BJ (cell line): ENCODE results near the gene EEF1A2. TPM values are rescaled to one million over a fixed set of nuclear protein-coding genes. Genes with fewer than 3 reads are reported as not detected.

Experiments used
- CTCF ChIA-PET: fragments of 350-600 bp; formaldehyde crosslinking; extraction: SDS; loops from one replicate; lab custom pipeline; 2021; ENCODE audit warnings: antibody characterized with exemption, inconsistent platforms; lab: Yijun Ruan, JAX
- POLR2A ChIA-PET: fragments of 300-600 bp; sonication (Branson Sonifier 250); formaldehyde crosslinking; extraction: SDS; loops from one replicate; lab custom pipeline; 2021; ENCODE audit warnings: antibody characterized with exemption; lab: Charles Lee
- DNase-seq: peaks from one replicate; pipeline ENCODE4 v3.0.0-alpha.2; 2011; ENCODE audit warnings: low read depth
- H3K27me3 ChIP-seq: 2 replicates; pipeline ENCODE4 v1.6.0; 2011; ENCODE audit warnings: low read length; ENCODE audit not compliant: control insufficient read depth, insufficient read depth
- H3K36me3 ChIP-seq: 2 replicates; pipeline ENCODE4 v1.5.1; 2011; ENCODE audit warnings: low read length; ENCODE audit not compliant: control insufficient read depth, insufficient read depth
- H3K4me3 ChIP-seq: 2 replicates; pipeline ENCODE4 v1.5.1; 2011; ENCODE audit warnings: low read depth, mild to moderate bottlenecking, control low read depth, low read length
- polyA plus RNA-seq: library from polyadenylated mRNA; depleted of rRNA; stranded (reverse); fragments of >200 nt; gene quantifications from 2 replicates; pipeline ENCODE4 v1.2.3, GENCODE V29; 2011
- TF ChIP-seq, protein P1 (sequence below): IDR thresholded peaks from 2 replicates; pipeline ENCODE4 v1.5.1; 2011; ENCODE audit warnings: low read depth, mild to moderate bottlenecking, control low read depth, inconsistent platforms, low read length, moderate library complexity; ENCODE audit not compliant: insufficient read depth

The EEF1A2 gene
- polyA plus RNA-seq, 1 experiment: 9.4 TPM

- peaks cover 13% of the 10 kb centered on the region for H3K36me3 ChIP-seq
- H3K27me3 ChIP-seq: no peaks in the 10 kb centered on the region
- ChIA-PET POLR2A (no interaction called here), CTCF (interaction anchor here (0.6 to 2.6 kb wide), 4 partner anchors 8 to 159 kb away, joined by 3 to 10 read pairs (median 6); partner anchors contain the start of gene PTK6)
- H3K4me3 ChIP-seq: no peak overlapping the region
- TF ChIP-seq, protein P1, sequence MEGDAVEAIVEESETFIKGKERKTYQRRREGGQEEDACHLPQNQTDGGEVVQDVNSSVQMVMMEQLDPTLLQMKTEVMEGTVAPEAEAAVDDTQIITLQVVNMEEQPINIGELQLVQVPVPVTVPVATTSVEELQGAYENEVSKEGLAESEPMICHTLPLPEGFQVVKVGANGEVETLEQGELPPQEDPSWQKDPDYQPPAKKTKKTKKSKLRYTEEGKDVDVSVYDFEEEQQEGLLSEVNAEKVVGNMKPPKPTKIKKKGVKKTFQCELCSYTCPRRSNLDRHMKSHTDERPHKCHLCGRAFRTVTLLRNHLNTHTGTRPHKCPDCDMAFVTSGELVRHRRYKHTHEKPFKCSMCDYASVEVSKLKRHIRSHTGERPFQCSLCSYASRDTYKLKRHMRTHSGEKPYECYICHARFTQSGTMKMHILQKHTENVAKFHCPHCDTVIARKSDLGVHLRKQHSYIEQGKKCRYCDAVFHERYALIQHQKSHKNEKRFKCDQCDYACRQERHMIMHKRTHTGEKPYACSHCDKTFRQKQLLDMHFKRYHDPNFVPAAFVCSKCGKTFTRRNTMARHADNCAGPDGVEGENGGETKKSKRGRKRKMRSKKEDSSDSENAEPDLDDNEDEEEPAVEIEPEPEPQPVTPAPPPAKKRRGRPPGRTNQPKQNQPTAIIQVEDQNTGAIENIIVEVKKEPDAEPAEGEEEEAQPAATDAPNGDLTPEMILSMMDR: no peak
- DNase-seq: no peak
These were observed 24.2 kb upstream of the EEF1A2 start for GRCh38 chr20:63522981-63523611.

- Histone ChIP-seq H3K27me3 (no peaks in the 10 kb centered on the region), H3K4me3 (peak overlapping the region; percentile 93), H3K36me3 (peaks cover 13% of the 10 kb centered on the region)
- ChIA-PET CTCF (interaction anchor here (0.6 to 2.6 kb wide), 5 partner anchors 9 to 452 kb away, joined by 3 to 10 read pairs (median 4); partner anchors contain the start of gene PTK6), POLR2A (no interaction called here)
- TF ChIP-seq, protein P1: no peak
- no peak for DNase-seq
These were observed 23.4 kb upstream of the EEF1A2 start for GRCh38 chr20:63522091-63522868.

DNA sequence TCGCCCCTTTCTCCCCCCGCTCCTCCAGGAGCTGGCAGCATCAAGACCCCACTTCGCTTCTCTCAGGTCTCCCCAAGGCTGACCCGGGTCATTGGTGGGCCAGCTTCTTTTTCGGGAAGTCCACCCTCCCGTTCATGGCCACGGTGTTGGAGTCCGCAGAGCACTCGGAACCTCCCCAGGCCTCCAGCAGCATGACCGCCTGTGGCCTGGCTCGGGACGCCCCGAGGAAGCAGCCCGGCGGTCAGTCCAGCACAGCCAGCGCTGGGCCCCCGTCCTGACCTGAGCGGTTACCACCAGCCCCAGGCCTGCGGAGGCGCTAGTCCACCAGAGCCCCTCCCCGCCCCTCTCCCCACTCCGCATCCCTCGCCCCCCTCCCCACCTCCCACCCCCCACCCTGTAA, 22.7 kb upstream of the EEF1A2 start:
- CTCF ChIA-PET: interaction anchor here (0.5 to 2.6 kb wide), 9 partner anchors 9 to 453 kb away, joined by 3 to 13 read pairs (median 4); partner anchors contain the start of gene PTK6
- Histone ChIP-seq H3K27me3 (no peaks in the 10 kb centered on the region), H3K4me3 (peak overlapping the region; percentile 93), H3K36me3 (peaks cover 13% of the 10 kb centered on the region)
- POLR2A ChIA-PET: interaction anchor here (0.6 kb wide), 1 partner anchor 21 kb away, joined by 3 read pairs; no protein-coding TSS in a partner anchor
- DNase-seq: no peak
- TF ChIP-seq, protein P1: no peak

DNA sequence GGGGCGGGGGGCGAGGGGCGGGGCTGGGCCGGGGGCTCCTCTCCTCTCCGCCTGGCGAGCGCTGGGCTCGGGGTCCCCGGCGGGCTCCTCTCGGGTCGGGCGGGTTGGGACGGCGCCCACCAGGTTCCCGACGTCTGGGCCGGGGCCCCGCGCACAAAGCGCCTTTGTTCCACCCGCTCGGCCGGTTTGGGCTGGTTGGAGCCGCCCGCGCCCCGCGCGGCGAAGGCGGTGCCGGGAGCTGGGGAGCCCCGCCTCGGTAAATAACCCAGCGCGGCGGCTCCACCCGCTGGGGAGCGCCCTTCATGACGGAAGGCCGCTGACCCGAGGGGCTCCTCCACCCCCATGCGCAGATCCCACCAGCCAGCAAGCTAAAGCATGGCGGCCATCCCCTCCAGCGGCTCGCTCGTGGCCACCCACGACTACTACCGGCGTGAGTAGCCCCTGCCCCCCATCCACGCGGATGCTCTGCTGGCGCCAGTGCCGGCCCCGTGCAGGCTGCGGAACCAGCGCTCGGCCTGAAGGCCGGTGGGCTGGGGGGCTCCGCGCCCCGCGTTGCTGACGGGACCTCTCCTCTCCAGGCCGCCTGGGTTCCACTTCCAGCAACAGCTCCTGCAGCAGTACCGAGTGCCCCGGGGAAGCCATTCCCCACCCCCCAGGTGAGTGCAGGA, 22.2 kb upstream of the EEF1A2 start:
- CTCF ChIA-PET: interaction anchor here (0.5 to 2.6 kb wide), 10 partner anchors 10 to 453 kb away, joined by 3 to 13 read pairs (median 4); partner anchors contain the start of gene PTK6
- POLR2A ChIA-PET: interaction anchor here (0.6 kb wide), 1 partner anchor 22 kb away, joined by 3 read pairs; no protein-coding TSS in a partner anchor
- Histone ChIP-seq H3K36me3 (peaks cover 13% of the 10 kb centered on the region), H3K27me3 (no peaks in the 10 kb centered on the region), H3K4me3 (peak overlapping the region; percentile 93)
- DNase-seq: no peak
- TF ChIP-seq, protein P1: peak; percentile 16; the same call in 1 of the 2 replicates
